ENCODE results near the gene HMGN1. TPM values are rescaled to one million over a fixed set of nuclear protein-coding genes. Genes with fewer than 3 reads are reported as not detected.

Gene HMGN1
- total and polyA plus RNA-seq, 2 donors (not counting 1 experiment from before 2014, with no cell fraction given) = 117 to 317 TPM

DNA sequence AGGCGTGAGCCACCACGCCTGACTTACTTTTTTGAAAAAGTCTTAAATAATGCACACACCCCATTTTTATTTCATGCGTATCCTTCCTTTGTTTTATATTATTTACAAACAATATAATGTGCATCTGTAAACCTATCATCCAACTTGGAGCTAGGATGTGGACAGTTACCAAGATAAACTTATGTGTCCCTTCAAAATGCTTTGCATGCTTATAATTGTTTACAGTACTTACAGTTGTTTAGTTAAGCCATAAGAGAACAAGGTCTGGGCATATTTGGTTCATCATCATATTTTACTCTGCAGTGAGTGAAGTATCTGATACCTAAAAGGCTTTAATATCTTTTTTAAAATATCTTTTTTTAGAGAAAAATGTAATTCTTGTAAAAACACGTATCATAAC, 16.1 kb upstream of the HMGN1 start:
- WGBS (ENCODE audit: insufficient coverage) = 100% methylated on average over 2 of the region's 4 CpGs
- Histone ChIP-seq H3K27ac (ENCODE audit: low read length in 2 of 2) (no peak overlapping the region), H3K4me2 (replicated peaks; ENCODE audit: low read depth, low read length, poor library complexity, severe bottlenecking) (no peak overlapping the region), H3K4me3 (ENCODE audit: control extremely low read depth in 1 of 5, extremely low read depth in 1 of 5, insufficient read depth in 1 of 5, low read depth in 2 of 5, low read length in 4 of 5) (no peak overlapping the region), H3K9ac (ENCODE audit: low read length) (no peak overlapping the region), H3K79me2 (ENCODE audit: control insufficient read depth, insufficient read depth, low read length) (no peaks in the 10 kb centered on the region), H3K9me3 (ENCODE audit: control extremely low read depth in 1 of 3, control insufficient read depth in 2 of 3, insufficient read depth in 1 of 3, low read length in 2 of 3) (no peaks in the 10 kb centered on the region), H3K36me3 (replicated peaks in 1 of 2; ENCODE audit: control extremely low read depth in 1 of 2, control insufficient read depth in 1 of 2, extremely low read depth in 1 of 2, insufficient read depth in 2 of 2, low read length in 1 of 2) (no peaks in the 10 kb centered on the region), H3K27me3 (replicated peaks in 1 of 4; ENCODE audit: control extremely low read depth in 1 of 4, control insufficient read depth in 3 of 4, insufficient read depth in 4 of 4, low read length in 3 of 4) (peaks cover 0 to 5% (median 0%) of the 10 kb centered on the region in 4 experiments), H3K4me1 (ENCODE audit: control insufficient read depth in 2 of 2, insufficient read depth in 2 of 2, low read length in 2 of 2) (no peaks in the 10 kb centered on the region), H4K20me1 (ENCODE audit: control insufficient read depth, insufficient read depth, low read length, poor library complexity, severe bottlenecking) (no peaks in the 10 kb centered on the region), H2AFZ (ENCODE audit: insufficient read depth, low read depth, low read length, poor library complexity, severe bottlenecking) (no peak overlapping the region)
- Mint-ChIP-seq H3K4me3 (no peak overlapping the region), H3K9me3 (ENCODE audit: insufficient read depth) (no peaks in the 10 kb centered on the region), H3K27ac (no peak overlapping the region), H3K27me3 (peaks cover 23% of the 10 kb centered on the region), H3K4me1 (no peaks in the 10 kb centered on the region)
- ChIA-PET CTCF (no interaction called here), POLR2A (no interaction called here)
- ATAC-seq (ENCODE audit: low read depth) (no peak), DNase-seq (no peak)
- no peak for TF ChIP-seq EZH2 (IDR thresholded peaks at IDR 0.05; ENCODE audit: borderline replicate concordance, insufficient read depth, low read depth, low read length, poor library complexity, severe bottlenecking)
- TF ChIP-seq, protein P1, sequence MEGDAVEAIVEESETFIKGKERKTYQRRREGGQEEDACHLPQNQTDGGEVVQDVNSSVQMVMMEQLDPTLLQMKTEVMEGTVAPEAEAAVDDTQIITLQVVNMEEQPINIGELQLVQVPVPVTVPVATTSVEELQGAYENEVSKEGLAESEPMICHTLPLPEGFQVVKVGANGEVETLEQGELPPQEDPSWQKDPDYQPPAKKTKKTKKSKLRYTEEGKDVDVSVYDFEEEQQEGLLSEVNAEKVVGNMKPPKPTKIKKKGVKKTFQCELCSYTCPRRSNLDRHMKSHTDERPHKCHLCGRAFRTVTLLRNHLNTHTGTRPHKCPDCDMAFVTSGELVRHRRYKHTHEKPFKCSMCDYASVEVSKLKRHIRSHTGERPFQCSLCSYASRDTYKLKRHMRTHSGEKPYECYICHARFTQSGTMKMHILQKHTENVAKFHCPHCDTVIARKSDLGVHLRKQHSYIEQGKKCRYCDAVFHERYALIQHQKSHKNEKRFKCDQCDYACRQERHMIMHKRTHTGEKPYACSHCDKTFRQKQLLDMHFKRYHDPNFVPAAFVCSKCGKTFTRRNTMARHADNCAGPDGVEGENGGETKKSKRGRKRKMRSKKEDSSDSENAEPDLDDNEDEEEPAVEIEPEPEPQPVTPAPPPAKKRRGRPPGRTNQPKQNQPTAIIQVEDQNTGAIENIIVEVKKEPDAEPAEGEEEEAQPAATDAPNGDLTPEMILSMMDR (IDR thresholded peaks at IDR 0.05) = no peak
- intact Hi-C loops (cut with micrococcal nuclease) = no loop called here

GRCh38 chr21:39363607-39364555, 15.0 kb upstream of the HMGN1 start:
- CTCF ChIA-PET = interaction anchor here (0.8 kb wide), 1 partner anchor 24 kb away, joined by 4 read pairs; no protein-coding TSS in a partner anchor
- TF ChIP-seq, protein P1 (IDR thresholded peaks at IDR 0.05) = no peak
- TF ChIP-seq EZH2 (IDR thresholded peaks at IDR 0.05; ENCODE audit: borderline replicate concordance, insufficient read depth, low read depth, low read length, poor library complexity, severe bottlenecking) = no peak
- Mint-ChIP-seq H3K27me3 (peaks cover 23% of the 10 kb centered on the region), H3K4me3 (no peak overlapping the region), H3K27ac (no peak overlapping the region), H3K9me3 (ENCODE audit: insufficient read depth) (no peaks in the 10 kb centered on the region), H3K4me1 (no peaks in the 10 kb centered on the region)
- Histone ChIP-seq H3K9ac (ENCODE audit: low read length) (no peak overlapping the region), H3K4me3 (ENCODE audit: control extremely low read depth in 1 of 5, extremely low read depth in 1 of 5, insufficient read depth in 1 of 5, low read depth in 2 of 5, low read length in 4 of 5) (no peak overlapping the region), H3K27me3 (replicated peaks in 1 of 4; ENCODE audit: control extremely low read depth in 1 of 4, control insufficient read depth in 3 of 4, insufficient read depth in 4 of 4, low read length in 3 of 4) (peaks cover 0 to 5% (median 0%) of the 10 kb centered on the region in 4 experiments), H3K9me3 (ENCODE audit: control extremely low read depth in 1 of 3, control insufficient read depth in 2 of 3, insufficient read depth in 1 of 3, low read length in 2 of 3) (no peaks in the 10 kb centered on the region), H2AFZ (ENCODE audit: insufficient read depth, low read depth, low read length, poor library complexity, severe bottlenecking) (no peak overlapping the region), H4K20me1 (ENCODE audit: control insufficient read depth, insufficient read depth, low read length, poor library complexity, severe bottlenecking) (no peaks in the 10 kb centered on the region), H3K79me2 (ENCODE audit: control insufficient read depth, insufficient read depth, low read length) (no peaks in the 10 kb centered on the region), H3K27ac (ENCODE audit: low read length in 2 of 2) (no peak overlapping the region), H3K4me1 (ENCODE audit: control insufficient read depth in 2 of 2, insufficient read depth in 2 of 2, low read length in 2 of 2) (no peaks in the 10 kb centered on the region), H3K36me3 (replicated peaks in 1 of 2; ENCODE audit: control extremely low read depth in 1 of 2, control insufficient read depth in 1 of 2, extremely low read depth in 1 of 2, insufficient read depth in 2 of 2, low read length in 1 of 2) (no peaks in the 10 kb centered on the region), H3K4me2 (replicated peaks; ENCODE audit: low read depth, low read length, poor library complexity, severe bottlenecking) (no peak overlapping the region)
- POLR2A ChIA-PET = no interaction called here
- DNase-seq (no peak), ATAC-seq (ENCODE audit: low read depth) (no peak)
- intact Hi-C loops (cut with micrococcal nuclease) = no loop called here
- 100% methylated on average over 1 of the region's 6 CpGs for WGBS (ENCODE audit: insufficient coverage)
